Measurements from ENCODE around the gene ADAMTS17. TPM values are rescaled to one million over a fixed set of nuclear protein-coding genes. Genes with fewer than 3 reads are reported as not detected.

Gene ADAMTS17
- total and polyA plus RNA-seq, 9 of the 15 experiments (the other 6 are each of a cell fraction or from before 2014, with no cell fraction given): 0.01 to 0.14 (median 0.07) TPM; not detected in 6

- Histone ChIP-seq H3K9ac (ENCODE audit: insufficient read depth in 1 of 2, low read depth in 2 of 2, low read length in 2 of 2) (no peak overlapping the region), H3K4me3 (no peak overlapping the region), H3K9me1 (ENCODE audit: control insufficient read depth, insufficient read depth, low read length) (no peaks in the 10 kb centered on the region), H3K79me2 (ENCODE audit: control insufficient read depth, insufficient read depth, low read length) (no peaks in the 10 kb centered on the region), H3K27me3 (ENCODE audit: control insufficient read depth in 2 of 2, insufficient read depth in 2 of 2, low read length in 2 of 2) (peaks cover 0 to 10% of the 10 kb centered on the region in 2 experiments; a peak in 3 of 5 replicates), H3K27ac (ENCODE audit: extremely low read depth, low read depth, low read length) (no peak overlapping the region), H3K4me2 (ENCODE audit: insufficient read depth, low read length) (no peak overlapping the region), H3K9me3 (replicated peaks; ENCODE audit: control insufficient read depth, insufficient read depth, low read depth, low read length) (no peaks in the 10 kb centered on the region), H3K4me1 (replicated peaks in 1 of 2; ENCODE audit: control insufficient read depth in 2 of 2, insufficient read depth in 2 of 2, low read length in 2 of 2) (no peaks in the 10 kb centered on the region; a peak in 1 of 5 replicates), H2AFZ (ENCODE audit: low read depth, low read length) (no peak overlapping the region), H3K36me3 (ENCODE audit: control insufficient read depth, insufficient read depth, low read length) (no peaks in the 10 kb centered on the region), H4K20me1 (replicated peaks; ENCODE audit: control insufficient read depth, insufficient read depth, low read length) (no peaks in the 10 kb centered on the region)
- no TSS peak for BruUV-seq (replicated peaks)
- ChIA-PET POLR2A (no interaction called here), CTCF (ENCODE audit: low intra/inter-chr PET ratio) (no interaction called here)
- DNase-seq (ENCODE audit: extremely low read depth in 1 of 4, low spot score in 3 of 4) (no peak), FAIRE-seq (no peak), ATAC-seq (no peak)
- intact Hi-C loops (cut with micrococcal nuclease) (no loop called here), in situ Hi-C loops (cut with MboI) (no loop called here)
- 5% methylated on average over 21 of the region's 21 CpGs for WGBS (ENCODE audit: insufficient coverage, low coverage, missing lambda C conversion rate)
- TF ChIP-seq, protein P1, sequence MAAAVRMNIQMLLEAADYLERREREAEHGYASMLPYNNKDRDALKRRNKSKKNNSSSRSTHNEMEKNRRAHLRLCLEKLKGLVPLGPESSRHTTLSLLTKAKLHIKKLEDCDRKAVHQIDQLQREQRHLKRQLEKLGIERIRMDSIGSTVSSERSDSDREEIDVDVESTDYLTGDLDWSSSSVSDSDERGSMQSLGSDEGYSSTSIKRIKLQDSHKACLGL (CRISPR knock-in tag; IDR thresholded peaks at IDR 0.05; ENCODE audit: borderline replicate concordance, poor library complexity, severe bottlenecking): no peak
- TF ChIP-seq NFIX (CRISPR knock-in tag; IDR thresholded peaks at IDR 0.05; ENCODE audit: low read depth): no peak
- no peak for TF ChIP-seq SRSF7 (optimal IDR thresholded peaks at IDR 0.05; ENCODE audit: low read depth, low read length)
- TF ChIP-seq ZNF12 (CRISPR knock-in tag; IDR thresholded peaks at IDR 0.05): no peak
- no peak for TF ChIP-seq ZNF57 (CRISPR knock-in tag; IDR thresholded peaks at IDR 0.05)
- TF ChIP-seq, protein P2, sequence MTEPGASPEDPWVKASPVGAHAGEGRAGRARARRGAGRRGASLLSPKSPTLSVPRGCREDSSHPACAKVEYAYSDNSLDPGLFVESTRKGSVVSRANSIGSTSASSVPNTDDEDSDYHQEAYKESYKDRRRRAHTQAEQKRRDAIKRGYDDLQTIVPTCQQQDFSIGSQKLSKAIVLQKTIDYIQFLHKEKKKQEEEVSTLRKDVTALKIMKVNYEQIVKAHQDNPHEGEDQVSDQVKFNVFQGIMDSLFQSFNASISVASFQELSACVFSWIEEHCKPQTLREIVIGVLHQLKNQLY (CRISPR knock-in tag; conservative IDR thresholded peaks at IDR 0.05): no peak
- TF ChIP-seq TAF7 (tag; IDR thresholded peaks at IDR 0.05): no peak
- TF ChIP-seq, protein P3, sequence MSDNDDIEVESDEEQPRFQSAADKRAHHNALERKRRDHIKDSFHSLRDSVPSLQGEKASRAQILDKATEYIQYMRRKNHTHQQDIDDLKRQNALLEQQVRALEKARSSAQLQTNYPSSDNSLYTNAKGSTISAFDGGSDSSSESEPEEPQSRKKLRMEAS (CRISPR knock-in tag; IDR thresholded peaks at IDR 0.05): no peak
- TF ChIP-seq ZBTB2 (IDR thresholded peaks at IDR 0.05): no peak
- TF ChIP-seq TARDBP (IDR thresholded peaks at IDR 0.05): no peak
Measured at GRCh38 chr15:100247228-100248225, 94.2 kb downstream of the ADAMTS17 start.
